ENCODE results near the gene PNMA5.

- TF ChIP-seq CTCF (IDR thresholded peaks at IDR 0.05; ENCODE audit: low read length), result no peak
- no peak for TF ChIP-seq EZH2 (IDR thresholded peaks at IDR 0.05; ENCODE audit: borderline replicate concordance, low read length)
Observed at GRCh38 chrX:152987801-152988200, 6.1 kb downstream of the PNMA5 start.
